HepG2 (cell line): ENCODE measurements around the gene KIFC1. TPM values are rescaled to one million over a fixed set of nuclear protein-coding genes. Genes with fewer than 3 reads are reported as not detected.

Experiments
- EED ChIP-seq: sonication (generic); formaldehyde crosslinking; IDR thresholded peaks from 2 replicates; pipeline ENCODE4 v1.5.0; 2020; ENCODE audit warnings: mild to moderate bottlenecking, missing genetic modification reagents
- FOXA3 ChIP-seq: IDR thresholded peaks from 2 replicates; pipeline ENCODE4 v1.6.1; 2016; ENCODE audit warnings: missing genetic modification reagents, missing compliant biosample characterization
- FOXK2 ChIP-seq: fragments of 450-650 bp; IDR thresholded peaks from 2 replicates; pipeline ENCODE4 v1.6.1; 2016
- SYNCRIP ChIP-seq: fragments of 200-400 bp; formaldehyde crosslinking; IDR thresholded peaks from 2 replicates; pipeline ENCODE4 v1.6.1; 2018; ENCODE audit warnings: mild to moderate bottlenecking, low read depth, low read length; ENCODE audit not compliant: insufficient read depth
- TBP ChIP-seq: sonication (generic); formaldehyde crosslinking; IDR thresholded peaks from 2 replicates; pipeline ENCODE4 v1.5.0; 2020; ENCODE audit warnings: missing genetic modification reagents
- TEAD3 ChIP-seq: optimal IDR thresholded peaks from 2 replicates; pipeline ENCODE3; 2016; ENCODE audit warnings: borderline replicate concordance
- ZNF550 ChIP-seq: sonication (generic); formaldehyde crosslinking; IDR thresholded peaks from 2 replicates; pipeline ENCODE4 v1.4.0; 2020; ENCODE audit warnings: mild to moderate bottlenecking, missing genetic modification reagents, borderline replicate concordance
- ZNF747 ChIP-seq: sonication (generic); formaldehyde crosslinking; IDR thresholded peaks from 2 replicates; pipeline ENCODE4 v1.8.1; 2023; ENCODE audit warnings: missing genetic modification reagents, mild to moderate bottlenecking, borderline replicate concordance
- ZSCAN25 ChIP-seq: sonication (generic); formaldehyde crosslinking; IDR thresholded peaks from 2 replicates; pipeline ENCODE4 v1.8.0; 2022; ENCODE audit warnings: mild to moderate bottlenecking, missing genetic modification reagents
- ZSCAN29 ChIP-seq: sonication (generic); formaldehyde crosslinking; conservative IDR thresholded peaks from 2 replicates; pipeline ENCODE4 v1.4.0; 2020; ENCODE audit warnings: mild to moderate bottlenecking, missing genetic modification reagents
- polyA plus RNA-seq, 8 experiments: library from polyadenylated mRNA; depleted of rRNA in 3 of 8; stranded (reverse) in 7 of 8; unstranded in 1 of 8; fragments of >200 nt; fragmentation: Illumina TruSeq in 4 of 8; extraction: Trizol in 4 of 8; gene quantifications; 2 replicates each; pipeline versions ENCODE4 v1.2.1 to v1.2.3, GENCODE V29; 2011 to 2016; ENCODE audit warnings: low read depth in 4 of 8, missing spikeins in 1 of 8, mixed read lengths in 1 of 8; ENCODE audit not compliant: insufficient read depth in 1 of 8
- total RNA-seq, 5 experiments: library from RNA; depleted of rRNA; stranded (reverse); fragments of >200 nt; fragmentation: Illumina TruSeq; extraction: Trizol; gene quantifications; 2 replicates each; pipeline ENCODE4 v1.2.3, GENCODE V29; 2016; ENCODE audit warnings: low read depth in 1 of 5
- TF ChIP-seq, protein P1 (sequence below): sonication (generic); formaldehyde crosslinking; IDR thresholded peaks from 2 replicates; pipeline ENCODE4 v1.4.0; 2020; ENCODE audit warnings: missing genetic modification reagents
- TF ChIP-seq, protein P2 (sequence below): IDR thresholded peaks from 2 replicates; pipeline ENCODE4 v1.6.1; 2016
- TF ChIP-seq, protein P3 (sequence below): sonication (generic); formaldehyde crosslinking; conservative IDR thresholded peaks from 2 replicates; pipeline ENCODE4 v1.5.0; 2020; ENCODE audit warnings: missing genetic modification reagents
- TF ChIP-seq, protein P4 (sequence below): sonication (generic); formaldehyde crosslinking; IDR thresholded peaks from 2 replicates; pipeline ENCODE4 v1.4.0; 2020; ENCODE audit warnings: missing genetic modification reagents, borderline replicate concordance
- TF ChIP-seq, protein P5 (sequence below): sonication (generic); formaldehyde crosslinking; IDR thresholded peaks from 2 replicates; pipeline ENCODE4 v1.8.1; 2023; ENCODE audit warnings: mild to moderate bottlenecking, missing genetic modification reagents

The KIFC1 gene
- total and polyA plus RNA-seq, 2 of the 13 experiments (the other 11 are each of a cell fraction or from before 2014, with no cell fraction given) = 25.0 to 45.5 TPM

DNA sequence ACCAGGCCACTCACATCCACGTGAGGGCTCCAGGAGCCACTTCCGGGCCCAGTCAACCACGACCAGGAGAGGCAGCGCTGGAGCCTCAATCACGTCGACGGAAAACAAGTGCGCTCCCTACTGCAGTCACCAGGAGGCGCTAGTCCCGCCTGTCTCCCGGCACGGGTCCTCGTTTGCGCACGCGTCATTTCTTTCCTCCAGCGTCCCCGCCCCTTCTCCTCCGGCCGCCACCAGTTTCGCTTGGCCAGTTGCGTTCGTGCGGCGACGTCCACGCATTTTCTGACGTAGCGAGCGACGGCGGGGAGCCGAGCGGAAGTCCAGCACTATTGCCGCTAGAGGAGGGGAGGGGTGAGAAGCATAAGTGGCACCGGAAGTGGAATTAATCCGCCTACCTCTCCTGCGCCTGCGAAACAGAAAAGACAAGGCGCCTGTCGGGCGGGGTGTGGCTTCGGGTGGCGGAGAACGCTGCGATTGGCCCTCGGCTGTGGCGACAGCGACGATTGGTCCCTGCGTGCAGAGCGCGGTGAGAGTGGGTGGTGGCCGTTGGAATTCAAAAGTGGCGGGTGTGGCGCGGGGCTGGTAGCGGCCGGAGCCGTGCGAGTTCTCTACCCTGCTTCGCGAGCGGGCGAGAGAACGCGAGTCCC, at the start of gene KIFC1 (continued):
- TF ChIP-seq, protein P1, sequence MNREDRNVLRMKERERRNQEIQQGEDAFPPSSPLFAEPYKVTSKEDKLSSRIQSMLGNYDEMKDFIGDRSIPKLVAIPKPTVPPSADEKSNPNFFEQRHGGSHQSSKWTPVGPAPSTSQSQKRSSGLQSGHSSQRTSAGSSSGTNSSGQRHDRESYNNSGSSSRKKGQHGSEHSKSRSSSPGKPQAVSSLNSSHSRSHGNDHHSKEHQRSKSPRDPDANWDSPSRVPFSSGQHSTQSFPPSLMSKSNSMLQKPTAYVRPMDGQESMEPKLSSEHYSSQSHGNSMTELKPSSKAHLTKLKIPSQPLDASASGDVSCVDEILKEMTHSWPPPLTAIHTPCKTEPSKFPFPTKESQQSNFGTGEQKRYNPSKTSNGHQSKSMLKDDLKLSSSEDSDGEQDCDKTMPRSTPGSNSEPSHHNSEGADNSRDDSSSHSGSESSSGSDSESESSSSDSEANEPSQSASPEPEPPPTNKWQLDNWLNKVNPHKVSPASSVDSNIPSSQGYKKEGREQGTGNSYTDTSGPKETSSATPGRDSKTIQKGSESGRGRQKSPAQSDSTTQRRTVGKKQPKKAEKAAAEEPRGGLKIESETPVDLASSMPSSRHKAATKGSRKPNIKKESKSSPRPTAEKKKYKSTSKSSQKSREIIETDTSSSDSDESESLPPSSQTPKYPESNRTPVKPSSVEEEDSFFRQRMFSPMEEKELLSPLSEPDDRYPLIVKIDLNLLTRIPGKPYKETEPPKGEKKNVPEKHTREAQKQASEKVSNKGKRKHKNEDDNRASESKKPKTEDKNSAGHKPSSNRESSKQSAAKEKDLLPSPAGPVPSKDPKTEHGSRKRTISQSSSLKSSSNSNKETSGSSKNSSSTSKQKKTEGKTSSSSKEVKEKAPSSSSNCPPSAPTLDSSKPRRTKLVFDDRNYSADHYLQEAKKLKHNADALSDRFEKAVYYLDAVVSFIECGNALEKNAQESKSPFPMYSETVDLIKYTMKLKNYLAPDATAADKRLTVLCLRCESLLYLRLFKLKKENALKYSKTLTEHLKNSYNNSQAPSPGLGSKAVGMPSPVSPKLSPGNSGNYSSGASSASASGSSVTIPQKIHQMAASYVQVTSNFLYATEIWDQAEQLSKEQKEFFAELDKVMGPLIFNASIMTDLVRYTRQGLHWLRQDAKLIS (CRISPR knock-in tag) = peak; percentile 61; the same call in 1 of the 2 replicates
- no peak; the same call in 1 of the 2 replicates for TF ChIP-seq ZSCAN29 (CRISPR knock-in tag)
- TF ChIP-seq ZNF747 (CRISPR knock-in tag) = peak; percentile 81
- no peak for TF ChIP-seq SYNCRIP
- TF ChIP-seq TBP = no peak
- TF ChIP-seq, protein P2, sequence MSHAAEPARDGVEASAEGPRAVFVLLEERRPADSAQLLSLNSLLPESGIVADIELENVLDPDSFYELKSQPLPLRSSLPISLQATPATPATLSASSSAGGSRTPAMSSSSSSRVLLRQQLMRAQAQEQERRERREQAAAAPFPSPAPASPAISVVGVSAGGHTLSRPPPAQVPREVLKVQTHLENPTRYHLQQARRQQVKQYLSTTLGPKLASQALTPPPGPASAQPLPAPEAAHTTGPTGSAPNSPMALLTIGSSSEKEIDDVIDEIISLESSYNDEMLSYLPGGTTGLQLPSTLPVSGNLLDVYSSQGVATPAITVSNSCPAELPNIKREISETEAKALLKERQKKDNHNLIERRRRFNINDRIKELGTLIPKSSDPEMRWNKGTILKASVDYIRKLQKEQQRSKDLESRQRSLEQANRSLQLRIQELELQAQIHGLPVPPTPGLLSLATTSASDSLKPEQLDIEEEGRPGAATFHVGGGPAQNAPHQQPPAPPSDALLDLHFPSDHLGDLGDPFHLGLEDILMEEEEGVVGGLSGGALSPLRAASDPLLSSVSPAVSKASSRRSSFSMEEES (CRISPR knock-in tag) = peak; percentile 59
- peak; percentile 84; the same call in 1 of the 2 replicates for TF ChIP-seq ZSCAN25 (CRISPR knock-in tag)
- TF ChIP-seq EED (CRISPR knock-in tag) = peak; percentile 63; the same call in 1 of the 2 replicates
- TF ChIP-seq, protein P3, sequence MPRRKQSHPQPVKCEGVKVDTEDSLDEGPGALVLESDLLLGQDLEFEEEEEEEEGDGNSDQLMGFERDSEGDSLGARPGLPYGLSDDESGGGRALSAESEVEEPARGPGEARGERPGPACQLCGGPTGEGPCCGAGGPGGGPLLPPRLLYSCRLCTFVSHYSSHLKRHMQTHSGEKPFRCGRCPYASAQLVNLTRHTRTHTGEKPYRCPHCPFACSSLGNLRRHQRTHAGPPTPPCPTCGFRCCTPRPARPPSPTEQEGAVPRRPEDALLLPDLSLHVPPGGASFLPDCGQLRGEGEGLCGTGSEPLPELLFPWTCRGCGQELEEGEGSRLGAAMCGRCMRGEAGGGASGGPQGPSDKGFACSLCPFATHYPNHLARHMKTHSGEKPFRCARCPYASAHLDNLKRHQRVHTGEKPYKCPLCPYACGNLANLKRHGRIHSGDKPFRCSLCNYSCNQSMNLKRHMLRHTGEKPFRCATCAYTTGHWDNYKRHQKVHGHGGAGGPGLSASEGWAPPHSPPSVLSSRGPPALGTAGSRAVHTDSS (CRISPR knock-in tag) = no peak
- peak; percentile 68 for TF ChIP-seq FOXA3 (CRISPR knock-in tag)
- TF ChIP-seq, protein P4, sequence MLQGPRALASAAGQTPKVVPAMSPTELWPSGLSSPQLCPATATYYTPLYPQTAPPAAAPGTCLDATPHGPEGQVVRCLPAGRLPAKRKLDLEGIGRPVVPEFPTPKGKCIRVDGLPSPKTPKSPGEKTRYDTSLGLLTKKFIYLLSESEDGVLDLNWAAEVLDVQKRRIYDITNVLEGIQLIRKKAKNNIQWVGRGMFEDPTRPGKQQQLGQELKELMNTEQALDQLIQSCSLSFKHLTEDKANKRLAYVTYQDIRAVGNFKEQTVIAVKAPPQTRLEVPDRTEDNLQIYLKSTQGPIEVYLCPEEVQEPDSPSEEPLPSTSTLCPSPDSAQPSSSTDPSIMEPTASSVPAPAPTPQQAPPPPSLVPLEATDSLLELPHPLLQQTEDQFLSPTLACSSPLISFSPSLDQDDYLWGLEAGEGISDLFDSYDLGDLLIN (CRISPR knock-in tag) = peak; percentile 91; the same call in 1 of the 2 replicates
- TF ChIP-seq TEAD3 (CRISPR knock-in tag) = peak; percentile 74
- peak; percentile 84 for TF ChIP-seq FOXK2
- TF ChIP-seq, protein P5, sequence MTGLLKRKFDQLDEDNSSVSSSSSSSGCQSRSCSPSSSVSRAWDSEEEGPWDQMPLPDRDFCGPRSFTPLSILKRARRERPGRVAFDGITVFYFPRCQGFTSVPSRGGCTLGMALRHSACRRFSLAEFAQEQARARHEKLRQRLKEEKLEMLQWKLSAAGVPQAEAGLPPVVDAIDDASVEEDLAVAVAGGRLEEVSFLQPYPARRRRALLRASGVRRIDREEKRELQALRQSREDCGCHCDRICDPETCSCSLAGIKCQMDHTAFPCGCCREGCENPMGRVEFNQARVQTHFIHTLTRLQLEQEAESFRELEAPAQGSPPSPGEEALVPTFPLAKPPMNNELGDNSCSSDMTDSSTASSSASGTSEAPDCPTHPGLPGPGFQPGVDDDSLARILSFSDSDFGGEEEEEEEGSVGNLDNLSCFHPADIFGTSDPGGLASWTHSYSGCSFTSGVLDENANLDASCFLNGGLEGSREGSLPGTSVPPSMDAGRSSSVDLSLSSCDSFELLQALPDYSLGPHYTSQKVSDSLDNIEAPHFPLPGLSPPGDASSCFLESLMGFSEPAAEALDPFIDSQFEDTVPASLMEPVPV = peak; percentile 99
- TF ChIP-seq ZNF550 (CRISPR knock-in tag) = peak; percentile 53; the same call in 1 of the 2 replicates
